Large intestine (tissue), 12 donors: ENCODE results near the gene FAM78B. TPM values are rescaled to one million over a fixed set of nuclear protein-coding genes. Genes with fewer than 3 reads are reported as not detected.

Source experiments
- DNase-seq, 2 donors: peaks; one replicate each; pipeline versions ENCODE4 v3.0.0 to v3.0.0-alpha.2; 2013
- H3K27ac ChIP-seq: one replicate; pipeline ENCODE4 v1.5.1; 2013; ENCODE audit warnings: low read length
- H3K27me3 ChIP-seq: 2 replicates; pipeline ENCODE4 v1.6.1; 2013; ENCODE audit warnings: low read length; ENCODE audit not compliant: control insufficient read depth, insufficient read depth
- H3K36me3 ChIP-seq: 2 replicates; pipeline ENCODE4 v1.6.1; 2013; ENCODE audit warnings: low read length; ENCODE audit not compliant: control insufficient read depth, insufficient read depth
- H3K4me1 ChIP-seq: one replicate; pipeline ENCODE4 v1.6.1; 2013; ENCODE audit warnings: low read length; ENCODE audit not compliant: control insufficient read depth, insufficient read depth
- H3K4me3 ChIP-seq: one replicate; pipeline ENCODE4 v1.5.1; 2013; ENCODE audit warnings: low read length
- H3K9me3 ChIP-seq: one replicate; pipeline ENCODE4 v1.6.1; 2013; ENCODE audit warnings: mild to moderate bottlenecking, low read depth, low read length, moderate library complexity; ENCODE audit not compliant: control insufficient read depth
- WGBS: methylation state at CpG from one replicate; pipeline ENCODE4 v1.1.5; 2013; ENCODE audit warnings: low lambda C conversion rate; ENCODE audit not compliant: insufficient coverage; 5-methylcytosine and 5-hydroxymethylcytosine counted together
- long read RNA-seq, 11 donors: transcript quantifications; one replicate each; lab custom pipeline, GENCODE V29; 2026
- polyA plus RNA-seq: library from polyadenylated mRNA; unstranded; fragments of 120-200 nt; gene quantifications from one replicate; pipeline ENCODE4 v1.2.1, GENCODE V29; 2013

FAM78B gene, protein sequence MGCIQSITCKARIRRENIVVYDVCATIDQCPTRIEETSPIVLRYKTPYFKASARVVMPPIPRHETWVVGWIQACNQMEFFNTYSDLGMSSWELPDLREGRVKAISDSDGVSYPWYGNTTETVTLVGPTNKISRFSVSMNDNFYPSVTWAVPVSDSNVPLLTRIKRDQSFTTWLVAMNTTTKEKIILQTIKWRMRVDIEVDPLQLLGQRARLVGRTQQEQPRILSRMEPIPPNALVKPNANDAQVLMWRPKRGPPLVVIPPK
- polyA plus RNA-seq: 3.5 TPM
- long read RNA-seq, donor 1: 0 reads
- long read RNA-seq, donor 2: 0 reads
- long read RNA-seq, donor 3: 0 reads
- long read RNA-seq, donor 4: 0 reads
- long read RNA-seq, donor 5, partial matches to known transcripts: 0 of 1 reads
- long read RNA-seq, donor 5, other reads (novel, unspliced or antisense): 0 of 1 reads
- long read RNA-seq, donor 6, partial matches to known transcripts: 0 of 2 reads
- long read RNA-seq, donor 6, other reads (novel, unspliced or antisense): 0 of 2 reads
- long read RNA-seq, donor 7, full-length matches to known transcripts: 1 of 1 reads
- long read RNA-seq, donor 7, partial matches to known transcripts: 0 of 1 reads
- long read RNA-seq, donor 7, other reads (novel, unspliced or antisense): 0 of 1 reads
- long read RNA-seq, donor 8: 0 reads
- long read RNA-seq, donor 9, partial matches to known transcripts: 0 of 1 reads
- long read RNA-seq, donor 9, other reads (novel, unspliced or antisense): 0 of 1 reads
- long read RNA-seq, donor 10, partial matches to known transcripts: 0 of 1 reads
- long read RNA-seq, donor 10, other reads (novel, unspliced or antisense): 0 of 1 reads
- long read RNA-seq, donor 11, partial matches to known transcripts: 0 of 1 reads
- long read RNA-seq, donor 11, other reads (novel, unspliced or antisense): 0 of 1 reads

DNA sequence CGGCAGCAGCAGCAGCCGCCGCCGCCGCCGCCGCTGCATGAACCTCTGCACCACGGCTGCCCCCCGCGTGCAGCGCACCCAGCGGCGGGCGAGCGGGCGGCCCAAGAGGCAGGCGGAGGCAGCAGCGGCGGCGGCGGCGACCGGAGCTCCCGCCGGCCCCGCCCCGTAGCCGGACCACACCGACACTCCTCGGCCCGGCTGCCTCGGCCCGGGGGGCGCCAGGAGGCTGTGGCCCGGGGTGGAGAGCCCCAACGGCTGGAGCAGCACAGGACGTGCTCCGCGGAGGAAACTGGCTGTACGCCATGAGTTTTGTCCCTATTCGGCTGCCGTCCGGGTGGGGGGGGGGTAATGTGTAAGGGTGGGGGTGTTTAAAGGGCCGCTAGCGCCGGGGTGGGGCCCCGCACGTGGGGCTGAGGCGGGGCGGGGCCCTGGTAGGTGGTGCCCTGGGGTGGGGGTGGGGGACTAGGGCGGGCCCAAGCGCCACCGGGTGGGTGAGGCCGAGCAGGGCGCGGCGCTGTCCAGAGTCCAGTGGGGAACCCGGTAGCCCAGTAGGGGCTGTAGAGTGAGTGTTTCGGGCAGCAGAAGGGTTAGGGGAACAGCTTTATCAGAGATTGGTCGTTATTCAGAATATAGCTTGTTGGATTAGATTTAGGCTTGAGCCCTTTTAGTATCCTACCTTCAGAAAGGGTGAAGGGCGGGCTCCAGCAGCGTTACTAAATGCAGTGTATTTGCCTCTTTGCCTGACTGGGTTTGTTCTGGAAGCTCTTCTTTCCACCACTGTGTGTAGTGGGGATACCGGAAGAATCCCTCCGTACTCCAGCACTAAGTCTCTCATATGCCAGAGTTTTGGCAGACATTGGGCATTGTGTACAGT lies at the start of gene FAM78B:
Gene FAM78B, minus strand, starts transcription at position 304 of the 874 bp plus-strand sequence. CDS start 753 bp downstream, outside the sequence.
- WGBS: no CpG with 5 or more reads among the region's 64 CpGs
- peak within 1 kb of the TSS; percentile 57 for H3K4me3 ChIP-seq
- peak; percentile 79 to 92 for DNase-seq
- peak within 1 kb of the TSS; percentile 59 for H3K27ac ChIP-seq
- no peaks in the 10 kb centered on the region for H3K36me3 ChIP-seq
- H3K27me3 ChIP-seq: peaks cover 39% of the 10 kb centered on the region
- H3K4me1 ChIP-seq: peaks cover 15% of the 10 kb centered on the region
- no peaks in the 10 kb centered on the region for H3K9me3 ChIP-seq

DNA sequence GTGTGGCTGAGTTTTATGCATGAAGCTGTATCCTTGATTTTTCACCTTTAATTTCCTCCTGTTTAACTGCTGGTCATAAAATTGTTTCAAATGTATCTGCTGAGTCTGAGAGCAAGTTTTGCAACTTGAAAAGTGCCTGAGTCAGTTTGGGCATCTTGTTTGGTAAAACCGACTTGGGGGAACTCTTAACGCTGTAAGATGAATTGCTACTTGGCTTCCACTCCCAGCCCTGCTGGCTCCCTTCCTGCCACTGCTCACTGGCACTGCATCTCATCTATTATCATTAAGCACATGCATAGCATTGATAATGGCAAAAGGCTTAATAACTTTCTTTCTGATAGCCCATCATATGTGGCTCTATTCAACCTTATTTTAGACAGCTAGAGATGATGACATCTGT lies 35.7 kb upstream of the FAM78B start:
- Histone ChIP-seq H3K4me3 (no peak overlapping the region), H3K36me3 (no peaks in the 10 kb centered on the region), H3K27ac (no peak overlapping the region), H3K9me3 (no peaks in the 10 kb centered on the region), H3K27me3 (no peaks in the 10 kb centered on the region), H3K4me1 (peaks cover 4% of the 10 kb centered on the region)
- DNase-seq: no peak
- no CpG with 5 or more reads among the region's 2 CpGs for WGBS

DNA sequence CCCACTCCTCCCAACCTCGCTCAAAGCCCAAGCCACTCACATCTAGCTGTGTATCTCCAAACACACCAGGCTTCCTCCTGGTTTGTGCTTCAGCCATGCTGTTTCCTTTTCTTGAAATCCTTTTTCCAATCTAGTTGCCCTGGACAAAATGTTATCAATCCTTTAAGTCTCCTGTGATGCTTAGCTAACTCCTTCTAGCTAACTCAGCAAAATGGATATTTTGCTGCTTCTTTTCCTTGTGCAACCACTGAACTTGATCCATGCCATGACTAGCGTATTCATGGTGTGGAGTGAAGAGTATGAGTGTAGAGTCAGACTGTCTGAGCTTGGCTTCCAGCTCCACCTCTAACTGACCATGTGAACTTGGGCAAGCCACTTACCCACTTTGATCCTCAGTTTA lies 33.9 kb upstream of the FAM78B start:
- no peak for DNase-seq
- WGBS: no CpG with 5 or more reads among the region's 2 CpGs
- Histone ChIP-seq H3K27me3 (no peaks in the 10 kb centered on the region), H3K27ac (no peak overlapping the region), H3K4me1 (peaks cover 5% of the 10 kb centered on the region), H3K4me3 (no peak overlapping the region), H3K9me3 (no peaks in the 10 kb centered on the region), H3K36me3 (no peaks in the 10 kb centered on the region)

DNA sequence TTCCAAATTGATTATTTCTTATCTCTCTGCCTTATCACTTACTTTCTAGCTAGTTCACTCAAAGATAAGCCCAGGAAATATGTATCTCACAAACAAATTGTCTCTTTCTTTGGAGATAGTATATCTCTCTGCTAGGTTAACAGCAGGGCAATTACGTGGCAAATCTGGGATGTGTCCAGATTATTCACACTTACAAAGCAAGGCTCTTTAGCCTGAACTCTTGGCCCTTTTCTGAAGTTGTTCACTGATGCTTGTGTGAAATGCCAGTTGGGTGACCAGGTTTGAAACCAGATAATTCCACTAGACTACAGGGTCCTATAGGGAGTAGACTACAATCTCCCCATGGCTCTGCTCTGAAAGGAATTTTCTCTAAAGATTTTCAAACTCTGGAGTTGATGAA lies 30.8 kb upstream of the FAM78B start:
- Histone ChIP-seq H3K4me3 (no peak overlapping the region), H3K4me1 (peaks cover 5% of the 10 kb centered on the region), H3K9me3 (no peaks in the 10 kb centered on the region), H3K27ac (no peak overlapping the region), H3K27me3 (no peaks in the 10 kb centered on the region), H3K36me3 (no peaks in the 10 kb centered on the region)
- DNase-seq: peak in 1 of 2 donors; percentile 3
- no CpG with 5 or more reads among the region's 1 CpG for WGBS

GRCh38 chr1:166197141-166197540 lies 30.3 kb upstream of the FAM78B start:
- Histone ChIP-seq H3K4me3 (no peak overlapping the region), H3K4me1 (peaks cover 5% of the 10 kb centered on the region), H3K27me3 (no peaks in the 10 kb centered on the region), H3K9me3 (no peaks in the 10 kb centered on the region), H3K27ac (no peak overlapping the region), H3K36me3 (no peaks in the 10 kb centered on the region)
- peak; percentile 20 to 32 for DNase-seq
- no CpG with 5 or more reads among the region's 1 CpG for WGBS

GRCh38 chr1:166193057-166193698 lies 26.4 kb upstream of the FAM78B start:
- no peak for DNase-seq
- Histone ChIP-seq H3K4me3 (no peak overlapping the region), H3K27me3 (no peaks in the 10 kb centered on the region), H3K36me3 (no peaks in the 10 kb centered on the region), H3K9me3 (no peaks in the 10 kb centered on the region), H3K4me1 (peaks cover 5% of the 10 kb centered on the region), H3K27ac (no peak overlapping the region)
- 70% methylated on average over 2 of the region's 5 CpGs for WGBS

- no peaks in the 10 kb centered on the region for H3K36me3 ChIP-seq
- no peaks in the 10 kb centered on the region for H3K4me1 ChIP-seq
- 94% methylated on average over 2 of the region's 4 CpGs for WGBS
- no peak overlapping the region for H3K4me3 ChIP-seq
- no peak overlapping the region for H3K27ac ChIP-seq
- H3K9me3 ChIP-seq: no peaks in the 10 kb centered on the region
- peaks cover 5% of the 10 kb centered on the region for H3K27me3 ChIP-seq
- no peak for DNase-seq
These were observed 23.6 kb upstream of the FAM78B start for GRCh38 chr1:166190400-166190799.

DNA sequence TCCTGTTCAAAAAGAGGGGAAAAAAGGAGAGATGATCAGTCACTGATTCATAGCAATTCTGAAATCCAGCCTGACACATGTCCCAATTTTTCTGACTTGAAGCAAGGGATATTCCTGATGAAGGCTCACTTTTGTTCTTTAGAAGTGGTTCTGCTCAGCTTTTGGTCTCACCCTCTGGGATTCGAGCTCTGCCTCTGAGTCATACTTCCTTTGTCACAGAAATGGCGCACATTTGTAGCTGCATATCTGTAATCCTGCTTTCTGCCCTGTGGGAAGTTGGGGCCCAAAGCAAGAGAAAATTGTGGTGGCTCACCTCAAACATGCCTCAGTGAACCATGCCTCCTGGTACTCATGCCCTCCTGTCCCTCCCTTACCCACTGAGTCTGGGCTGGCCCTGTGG lies 22.3 kb upstream of the FAM78B start:
- no peaks in the 10 kb centered on the region for H3K9me3 ChIP-seq
- no CpG with 5 or more reads among the region's 2 CpGs for WGBS
- no peak overlapping the region for H3K4me3 ChIP-seq
- DNase-seq: no peak
- H3K4me1 ChIP-seq: no peaks in the 10 kb centered on the region
- no peak overlapping the region for H3K27ac ChIP-seq
- peaks cover 6% of the 10 kb centered on the region for H3K27me3 ChIP-seq
- H3K36me3 ChIP-seq: no peaks in the 10 kb centered on the region

DNA sequence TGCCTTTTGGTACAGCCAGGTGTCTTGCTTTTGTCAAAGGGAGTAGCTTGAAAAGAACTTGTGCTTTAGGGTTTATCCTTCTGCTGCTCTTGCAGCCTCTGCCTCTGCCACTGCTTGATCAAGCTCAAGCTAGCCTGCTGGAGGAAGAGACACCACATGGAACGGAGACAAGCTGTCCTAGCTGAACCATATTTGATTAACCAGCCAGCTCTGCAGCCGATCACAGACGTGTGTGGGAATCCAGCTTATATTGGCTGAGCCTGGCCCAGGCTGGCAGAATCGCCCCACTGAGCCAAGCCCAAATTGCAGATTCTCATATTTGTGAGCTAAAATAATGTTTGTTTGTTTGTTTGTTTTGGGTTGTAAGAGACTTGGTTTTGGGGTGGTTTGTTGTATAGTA lies 18.7 kb upstream of the FAM78B start:
- no peaks in the 10 kb centered on the region for H3K9me3 ChIP-seq
- H3K27me3 ChIP-seq: peaks cover 14% of the 10 kb centered on the region
- no peak overlapping the region for H3K4me3 ChIP-seq
- no peak overlapping the region for H3K27ac ChIP-seq
- no CpG with 5 or more reads among the region's 4 CpGs for WGBS
- H3K36me3 ChIP-seq: no peaks in the 10 kb centered on the region
- H3K4me1 ChIP-seq: no peaks in the 10 kb centered on the region
- no peak for DNase-seq
